GM12875 (cell line): Measurements from ENCODE around the gene NRTN.

Experiments
- H3K4me3 ChIP-seq: one replicate; pipeline ENCODE4 v1.5.1; 2011; ENCODE audit warnings: low read depth, low read length, control low read depth
- TF ChIP-seq, protein P1 (sequence below): IDR thresholded peaks from 2 replicates; pipeline ENCODE4 v1.5.1; 2011; ENCODE audit warnings: low read depth, mild to moderate bottlenecking, control low read depth, inconsistent platforms, low read length, moderate library complexity, borderline replicate concordance; ENCODE audit not compliant: insufficient read depth

The NRTN gene

GRCh38 chr19:5818594-5818993 is 13.7 kb downstream of the NRTN start:
- H3K4me3 ChIP-seq: no peak overlapping the region
- TF ChIP-seq, protein P1, sequence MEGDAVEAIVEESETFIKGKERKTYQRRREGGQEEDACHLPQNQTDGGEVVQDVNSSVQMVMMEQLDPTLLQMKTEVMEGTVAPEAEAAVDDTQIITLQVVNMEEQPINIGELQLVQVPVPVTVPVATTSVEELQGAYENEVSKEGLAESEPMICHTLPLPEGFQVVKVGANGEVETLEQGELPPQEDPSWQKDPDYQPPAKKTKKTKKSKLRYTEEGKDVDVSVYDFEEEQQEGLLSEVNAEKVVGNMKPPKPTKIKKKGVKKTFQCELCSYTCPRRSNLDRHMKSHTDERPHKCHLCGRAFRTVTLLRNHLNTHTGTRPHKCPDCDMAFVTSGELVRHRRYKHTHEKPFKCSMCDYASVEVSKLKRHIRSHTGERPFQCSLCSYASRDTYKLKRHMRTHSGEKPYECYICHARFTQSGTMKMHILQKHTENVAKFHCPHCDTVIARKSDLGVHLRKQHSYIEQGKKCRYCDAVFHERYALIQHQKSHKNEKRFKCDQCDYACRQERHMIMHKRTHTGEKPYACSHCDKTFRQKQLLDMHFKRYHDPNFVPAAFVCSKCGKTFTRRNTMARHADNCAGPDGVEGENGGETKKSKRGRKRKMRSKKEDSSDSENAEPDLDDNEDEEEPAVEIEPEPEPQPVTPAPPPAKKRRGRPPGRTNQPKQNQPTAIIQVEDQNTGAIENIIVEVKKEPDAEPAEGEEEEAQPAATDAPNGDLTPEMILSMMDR: no peak

- H3K4me3 ChIP-seq: no peak overlapping the region
- TF ChIP-seq, protein P1: no peak
Measured at GRCh38 chr19:5820785-5821184, 15.9 kb downstream of the NRTN start.

- TF ChIP-seq, protein P1: no peak
- H3K4me3 ChIP-seq: no peak overlapping the region
Measured at GRCh38 chr19:5821521-5822180, 16.8 kb downstream of the NRTN start.

GRCh38 chr19:5822181-5822844 is 17.4 kb downstream of the NRTN start:
- H3K4me3 ChIP-seq: no peak overlapping the region
- TF ChIP-seq, protein P1: no peak

DNA sequence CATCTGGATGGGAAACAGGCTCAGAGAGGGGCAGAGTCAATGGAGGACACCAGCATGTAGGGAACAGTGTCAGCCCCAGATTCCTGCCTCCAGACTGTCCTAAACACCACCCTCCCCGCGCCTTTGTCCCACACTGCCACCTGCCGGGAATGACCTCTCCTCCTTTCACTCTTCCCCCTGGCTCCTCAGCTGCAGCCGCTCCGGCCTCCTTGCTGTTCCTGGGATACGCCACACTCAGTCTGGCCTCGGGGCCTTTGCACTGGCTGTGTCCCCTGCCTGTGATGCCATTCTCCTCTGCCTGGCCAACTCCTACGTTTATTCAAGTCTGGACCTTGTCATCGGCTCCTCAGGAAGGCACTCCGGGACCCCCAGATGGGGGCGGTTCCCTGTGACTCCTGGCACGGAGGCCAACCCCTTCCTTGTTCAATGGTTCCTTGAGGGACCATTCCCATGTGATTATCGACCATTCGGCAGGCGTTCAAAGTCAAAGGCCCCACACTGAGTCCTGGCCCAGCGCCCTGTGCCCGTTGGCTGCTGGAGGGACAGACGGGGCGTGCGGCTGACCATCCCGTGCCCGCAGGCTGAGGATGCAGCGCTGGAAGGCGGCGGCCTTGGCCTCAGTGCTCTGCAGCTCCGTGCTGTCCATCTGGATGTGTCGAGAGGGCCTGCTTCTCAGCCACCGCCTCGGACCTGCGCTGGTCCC is 18.9 kb downstream of the NRTN start:
- TF ChIP-seq, protein P1: no peak
- H3K4me3 ChIP-seq: no peak overlapping the region

GRCh38 chr19:5824751-5825150 is 19.9 kb downstream of the NRTN start:
- TF ChIP-seq, protein P1: no peak
- H3K4me3 ChIP-seq: no peak overlapping the region
